Coronary artery (tissue), 2 donors: Measurements from ENCODE around the gene QPRT.
"Not testable (repeated sequence)": the region's sequence is repeated elsewhere in the genome, so short reads cannot be mapped to it uniquely, and the experiment has no call there.

Experiments used
- DNase-seq: peaks from one replicate; pipeline ENCODE4 v3.0.0-alpha.2; 2017; ENCODE audit warnings: low spot score
- H3K27ac ChIP-seq, 2 donors: fragments of 200-600 bp; sonication (generic); one replicate each; pipeline ENCODE4 v1.5.1; 2016 to 2019
- H3K4me3 ChIP-seq: fragments of 200-600 bp; sonication (generic); 2 replicates; pipeline ENCODE4 v1.5.1; 2016; ENCODE audit warnings: mild to moderate bottlenecking, moderate library complexity
- TF ChIP-seq, protein P1 (sequence below): fragments of 200-600 bp; sonication (generic); IDR thresholded peaks from one replicate; pipeline ENCODE4 v1.5.1; 2019; ENCODE audit warnings: antibody characterized with exemption

Gene QPRT

DNA sequence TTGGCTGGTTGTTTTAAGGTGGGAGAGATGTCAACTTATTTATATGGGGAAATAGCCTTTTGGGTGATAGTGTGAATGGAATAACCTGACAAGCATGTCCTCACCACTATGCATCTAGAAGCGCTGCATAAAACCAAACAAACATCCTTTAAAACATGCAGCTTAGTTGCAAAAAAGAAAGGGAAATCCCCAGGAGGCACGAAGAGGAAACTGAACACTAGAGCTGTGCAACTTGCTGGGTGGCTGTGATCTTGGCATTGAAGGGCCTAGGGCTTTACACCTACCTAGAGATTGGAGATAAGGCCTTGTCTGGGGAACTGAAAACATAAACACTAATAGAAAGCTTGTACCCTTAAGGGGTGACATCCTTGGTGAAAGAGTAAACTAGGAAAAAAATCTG is 59.5 kb downstream of the QPRT start:
- no peak overlapping the region for H3K4me3 ChIP-seq
- no peak for DNase-seq
- no peak overlapping the region for H3K27ac ChIP-seq
- TF ChIP-seq, protein P1, sequence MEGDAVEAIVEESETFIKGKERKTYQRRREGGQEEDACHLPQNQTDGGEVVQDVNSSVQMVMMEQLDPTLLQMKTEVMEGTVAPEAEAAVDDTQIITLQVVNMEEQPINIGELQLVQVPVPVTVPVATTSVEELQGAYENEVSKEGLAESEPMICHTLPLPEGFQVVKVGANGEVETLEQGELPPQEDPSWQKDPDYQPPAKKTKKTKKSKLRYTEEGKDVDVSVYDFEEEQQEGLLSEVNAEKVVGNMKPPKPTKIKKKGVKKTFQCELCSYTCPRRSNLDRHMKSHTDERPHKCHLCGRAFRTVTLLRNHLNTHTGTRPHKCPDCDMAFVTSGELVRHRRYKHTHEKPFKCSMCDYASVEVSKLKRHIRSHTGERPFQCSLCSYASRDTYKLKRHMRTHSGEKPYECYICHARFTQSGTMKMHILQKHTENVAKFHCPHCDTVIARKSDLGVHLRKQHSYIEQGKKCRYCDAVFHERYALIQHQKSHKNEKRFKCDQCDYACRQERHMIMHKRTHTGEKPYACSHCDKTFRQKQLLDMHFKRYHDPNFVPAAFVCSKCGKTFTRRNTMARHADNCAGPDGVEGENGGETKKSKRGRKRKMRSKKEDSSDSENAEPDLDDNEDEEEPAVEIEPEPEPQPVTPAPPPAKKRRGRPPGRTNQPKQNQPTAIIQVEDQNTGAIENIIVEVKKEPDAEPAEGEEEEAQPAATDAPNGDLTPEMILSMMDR: no peak

DNA sequence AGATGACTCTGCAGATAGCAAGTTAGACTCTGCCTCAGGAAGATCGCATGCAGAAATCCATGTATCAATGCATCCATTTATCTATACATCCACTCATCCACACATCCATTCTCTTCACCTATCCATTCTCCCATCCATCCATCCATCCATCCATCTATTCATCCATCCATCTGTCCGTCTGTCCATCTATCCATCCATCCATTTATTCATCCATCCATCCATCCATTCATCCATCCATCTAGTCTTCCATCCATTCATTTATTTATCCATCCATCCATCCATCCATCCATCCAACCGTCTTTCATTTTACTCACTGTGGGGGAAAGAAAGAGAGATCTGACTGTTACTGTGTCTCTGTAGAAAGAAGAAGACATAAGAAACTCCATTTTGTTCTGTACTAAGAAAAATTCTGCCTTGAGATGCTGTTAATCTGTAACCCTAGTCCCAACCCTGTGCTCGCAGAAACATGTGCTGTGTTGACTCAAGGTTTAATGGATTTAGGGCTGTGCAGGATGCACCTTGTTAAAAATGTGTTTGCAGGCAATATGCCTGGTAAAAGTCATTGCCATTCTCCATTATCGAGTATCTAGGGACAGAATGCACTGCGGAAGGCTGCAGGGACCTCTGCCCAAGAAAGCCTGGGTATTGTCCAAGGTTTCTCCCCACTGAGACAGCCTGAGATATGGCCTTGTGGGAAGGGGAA is 61.1 kb downstream of the QPRT start:
- not testable (repeated sequence) for DNase-seq, H3K4me3 ChIP-seq, H3K27ac ChIP-seq

DNA sequence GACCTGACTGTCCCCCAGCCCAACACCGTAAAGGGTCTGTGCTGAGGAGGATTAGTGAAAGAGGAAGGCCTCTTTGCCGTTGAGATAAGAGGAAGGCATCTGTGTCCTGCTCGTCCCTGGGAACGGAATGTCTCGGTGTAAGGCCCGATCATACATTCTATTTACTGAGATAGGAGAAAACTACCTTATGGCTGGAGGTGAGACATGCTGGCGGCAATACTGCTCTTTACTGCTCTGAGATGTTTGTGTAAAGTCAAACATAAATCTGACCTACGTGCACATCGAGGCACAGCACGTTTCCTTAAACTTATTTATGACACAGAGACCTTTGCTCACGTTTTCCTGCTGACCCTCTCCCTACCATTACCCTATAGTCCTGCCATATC is 61.6 kb downstream of the QPRT start:
- DNase-seq, H3K27ac ChIP-seq, H3K4me3 ChIP-seq: not testable (repeated sequence)

- TF ChIP-seq, protein P1: no peak
- DNase-seq: no peak
- Histone ChIP-seq H3K27ac (no peak overlapping the region), H3K4me3 (no peak overlapping the region)
These were observed 63.8 kb downstream of the QPRT start for GRCh38 chr16:29742683-29743275.

DNA sequence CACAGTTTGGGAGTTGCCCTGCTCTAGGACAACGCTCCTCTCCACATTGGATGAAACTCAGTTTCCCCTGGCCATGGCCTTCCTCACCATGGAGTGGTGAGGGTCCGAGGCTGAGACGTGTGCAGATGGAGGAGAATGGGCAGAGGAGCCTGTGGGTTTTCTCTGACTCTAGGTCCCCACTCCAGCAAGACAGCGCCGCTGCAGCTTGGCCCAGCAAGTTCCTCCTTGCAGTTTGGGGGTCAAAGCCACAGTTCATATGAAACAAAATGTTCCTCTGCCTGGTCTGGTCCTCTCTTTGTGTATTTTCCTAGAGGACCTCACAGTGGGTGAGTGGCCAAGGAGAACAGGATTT is 64.5 kb downstream of the QPRT start:
- TF ChIP-seq, protein P1: no peak

GRCh38 chr16:29743827-29744531 is 65.0 kb downstream of the QPRT start:
- no peak for DNase-seq
- H3K4me3 ChIP-seq: no peak overlapping the region
- H3K27ac ChIP-seq: no peak overlapping the region
- TF ChIP-seq, protein P1: no peak

More for the DNA sequence above, 64.5 kb downstream of the QPRT start:
- Histone ChIP-seq H3K27ac (no peak overlapping the region), H3K4me3 (no peak overlapping the region)
- no peak for DNase-seq

- no peak overlapping the region for H3K4me3 ChIP-seq
- TF ChIP-seq, protein P1: no peak
- DNase-seq: no peak
- no peak overlapping the region for H3K27ac ChIP-seq
These were observed 65.6 kb downstream of the QPRT start for GRCh38 chr16:29744541-29745101.
